T-helper 17 cell (primary cell): Measurements from ENCODE around the gene DIAPH3. TPM values are rescaled to one million over a fixed set of nuclear protein-coding genes. Genes with fewer than 3 reads are reported as not detected.
"Not testable (repeated sequence)": the region's sequence is repeated elsewhere in the genome, so short reads cannot be mapped to it uniquely, and the experiment has no call there.

Source experiments
- ATAC-seq: fragments of 150-1000 bp; cut with Tn5 transposase; 2 replicates; pipeline ENCODE4 v1.10.0; 2021; ENCODE audit warnings: mild to moderate bottlenecking, moderate library complexity
- DNase-seq, 3 donors: peaks; one replicate each; pipeline versions ENCODE4 v3.0.0 to v3.0.0-alpha.2; 2020 to 2021
- H3K9me3 ChIP-seq: one replicate; pipeline ENCODE4 v1.7.0; 2013; ENCODE audit warnings: low read length, mild to moderate bottlenecking; ENCODE audit not compliant: control insufficient read depth, poor library complexity, severe bottlenecking
- H3K27ac Mint-ChIP-seq: one replicate; pipeline ENCODE4 v1.8.0; 2022; ENCODE audit warnings: mild to moderate bottlenecking, moderate library complexity, mixed read lengths
- H3K27me3 Mint-ChIP-seq: one replicate; pipeline ENCODE4 v1.8.0; 2022; ENCODE audit warnings: mixed read lengths
- H3K36me3 Mint-ChIP-seq: one replicate; pipeline ENCODE4 v1.8.0; 2022; ENCODE audit warnings: low read depth, mixed read lengths
- H3K4me1 Mint-ChIP-seq: one replicate; pipeline ENCODE4 v1.8.0; 2022; ENCODE audit warnings: mild to moderate bottlenecking, mixed read lengths
- H3K4me3 Mint-ChIP-seq: one replicate; pipeline ENCODE4 v1.8.0; 2022; ENCODE audit warnings: mild to moderate bottlenecking, moderate library complexity, mixed read lengths
- total RNA-seq, 4 donors: library from RNA in 2 of 4; stranded (reverse) in 2 of 4; gene quantifications; one replicate each; pipeline ENCODE4 v1.2.3 and lab custom pipeline; 2022 to 2026

Gene DIAPH3, protein sequence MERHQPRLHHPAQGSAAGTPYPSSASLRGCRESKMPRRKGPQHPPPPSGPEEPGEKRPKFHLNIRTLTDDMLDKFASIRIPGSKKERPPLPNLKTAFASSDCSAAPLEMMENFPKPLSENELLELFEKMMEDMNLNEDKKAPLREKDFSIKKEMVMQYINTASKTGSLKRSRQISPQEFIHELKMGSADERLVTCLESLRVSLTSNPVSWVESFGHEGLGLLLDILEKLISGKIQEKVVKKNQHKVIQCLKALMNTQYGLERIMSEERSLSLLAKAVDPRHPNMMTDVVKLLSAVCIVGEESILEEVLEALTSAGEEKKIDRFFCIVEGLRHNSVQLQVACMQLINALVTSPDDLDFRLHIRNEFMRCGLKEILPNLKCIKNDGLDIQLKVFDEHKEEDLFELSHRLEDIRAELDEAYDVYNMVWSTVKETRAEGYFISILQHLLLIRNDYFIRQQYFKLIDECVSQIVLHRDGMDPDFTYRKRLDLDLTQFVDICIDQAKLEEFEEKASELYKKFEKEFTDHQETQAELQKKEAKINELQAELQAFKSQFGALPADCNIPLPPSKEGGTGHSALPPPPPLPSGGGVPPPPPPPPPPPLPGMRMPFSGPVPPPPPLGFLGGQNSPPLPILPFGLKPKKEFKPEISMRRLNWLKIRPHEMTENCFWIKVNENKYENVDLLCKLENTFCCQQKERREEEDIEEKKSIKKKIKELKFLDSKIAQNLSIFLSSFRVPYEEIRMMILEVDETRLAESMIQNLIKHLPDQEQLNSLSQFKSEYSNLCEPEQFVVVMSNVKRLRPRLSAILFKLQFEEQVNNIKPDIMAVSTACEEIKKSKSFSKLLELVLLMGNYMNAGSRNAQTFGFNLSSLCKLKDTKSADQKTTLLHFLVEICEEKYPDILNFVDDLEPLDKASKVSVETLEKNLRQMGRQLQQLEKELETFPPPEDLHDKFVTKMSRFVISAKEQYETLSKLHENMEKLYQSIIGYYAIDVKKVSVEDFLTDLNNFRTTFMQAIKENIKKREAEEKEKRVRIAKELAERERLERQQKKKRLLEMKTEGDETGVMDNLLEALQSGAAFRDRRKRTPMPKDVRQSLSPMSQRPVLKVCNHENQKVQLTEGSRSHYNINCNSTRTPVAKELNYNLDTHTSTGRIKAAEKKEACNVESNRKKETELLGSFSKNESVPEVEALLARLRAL
- under 1 TPM in 1 of 2 donors, not detected in 1; 0.42 TPM for total RNA-seq
- 0.60 to 0.70 reads per million in 2 donors for total RNA-seq (lab: John Stamatoyannopoulos, UW)

DNA sequence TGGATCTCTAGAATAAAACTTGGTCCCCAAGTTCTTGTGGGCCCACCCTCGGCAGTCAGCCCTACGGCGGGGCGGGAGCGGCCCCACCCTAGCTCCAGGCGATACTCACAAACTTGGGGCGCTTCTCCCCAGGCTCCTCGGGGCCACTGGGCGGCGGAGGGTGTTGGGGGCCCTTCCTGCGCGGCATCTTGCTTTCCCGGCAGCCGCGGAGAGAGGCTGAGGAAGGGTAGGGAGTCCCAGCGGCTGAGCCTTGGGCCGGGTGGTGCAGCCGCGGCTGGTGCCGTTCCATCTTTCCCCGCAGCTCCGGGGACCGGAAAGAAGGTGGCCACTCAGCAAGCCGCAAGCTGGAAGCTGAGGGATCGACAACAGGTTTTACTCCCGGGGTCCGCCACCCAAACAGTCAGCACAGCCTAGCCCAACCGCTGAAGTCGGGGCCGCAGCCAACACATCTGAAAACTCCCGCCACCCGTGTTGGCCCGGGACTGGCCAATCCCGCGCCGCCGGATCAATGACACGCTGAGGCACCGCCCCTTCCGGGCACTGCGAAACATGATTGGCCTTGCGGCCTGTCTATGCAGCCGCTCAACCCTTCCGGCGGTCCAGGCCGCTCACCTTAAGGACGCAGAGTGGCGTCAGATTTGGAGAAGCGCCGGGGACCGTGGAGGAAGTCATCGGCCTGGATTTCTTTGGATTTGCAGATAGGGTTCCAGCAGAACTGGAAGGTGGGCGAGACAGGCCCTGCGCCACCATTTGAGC lies at the start of gene DIAPH3:
Gene DIAPH3 (minus strand): TSS at position 451 of the 756 bp plus-strand sequence. CDS start 162 bp downstream, at position 289.
- Mint-ChIP-seq H3K4me1 (peaks cover 18% of the 10 kb centered on the region), H3K27me3 (peaks cover 10% of the 10 kb centered on the region), H3K4me3 (peak within 1 kb of the TSS; percentile 94), H3K36me3 (no peaks in the 10 kb centered on the region), H3K27ac (peak within 1 kb of the TSS; percentile 94)
- ATAC-seq (peak; percentile 100), DNase-seq (peak; percentile 84 to 91 (median 87))
- H3K9me3 ChIP-seq: no peaks in the 10 kb centered on the region

DNA sequence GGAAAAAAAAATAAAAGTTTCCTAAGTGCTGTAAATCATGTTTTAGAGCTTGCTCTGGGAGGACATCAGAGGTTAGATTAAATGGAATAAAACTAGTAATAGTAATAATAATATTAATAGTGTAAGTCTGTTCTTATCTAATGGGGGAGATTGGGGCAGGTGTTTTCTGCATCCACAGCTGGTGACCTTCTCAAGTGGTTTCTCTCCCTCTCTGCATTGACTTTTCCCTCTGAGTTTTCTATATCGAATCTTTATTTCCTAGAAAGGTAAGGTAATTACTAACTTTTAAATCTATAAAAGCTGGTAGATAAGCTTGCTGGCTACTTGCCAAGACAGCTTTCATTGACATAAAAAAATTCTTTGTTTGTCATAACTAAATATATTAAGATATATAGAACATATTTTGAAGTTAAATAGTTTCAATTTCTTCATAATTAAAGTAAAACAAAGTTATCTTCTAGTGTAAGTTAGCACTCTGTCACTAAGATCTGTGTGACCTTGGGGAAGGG lies 49.6 kb upstream of the DIAPH3 start:
- ATAC-seq: no peak
- no peak for DNase-seq
- Mint-ChIP-seq H3K27ac (no peak overlapping the region), H3K4me1 (no peaks in the 10 kb centered on the region), H3K27me3 (peaks cover 24% of the 10 kb centered on the region), H3K36me3 (no peaks in the 10 kb centered on the region), H3K4me3 (no peak overlapping the region)
- no peaks in the 10 kb centered on the region for H3K9me3 ChIP-seq

DNA sequence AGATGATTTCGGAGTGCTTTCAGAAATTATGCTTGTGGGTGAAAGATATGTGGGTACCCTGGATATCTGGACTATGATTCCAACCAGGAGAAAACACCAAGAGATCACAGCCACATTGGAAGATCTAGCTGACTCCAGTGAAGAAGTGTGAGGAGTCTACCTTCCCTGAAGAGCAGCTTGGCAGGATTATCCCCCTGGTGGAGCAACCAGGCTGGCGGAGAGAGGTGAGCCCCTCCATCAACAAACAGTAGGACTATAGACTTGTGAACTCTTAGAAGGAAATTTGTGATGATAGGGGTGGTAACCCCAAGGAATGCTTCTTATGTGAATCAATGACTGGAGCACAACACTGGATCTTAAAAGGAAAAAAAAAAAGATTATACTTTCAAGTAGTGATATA lies 47.8 kb upstream of the DIAPH3 start:
- no peaks in the 10 kb centered on the region for H3K4me1 Mint-ChIP-seq
- no peak overlapping the region for H3K4me3 Mint-ChIP-seq
- H3K27me3 Mint-ChIP-seq: peaks cover 28% of the 10 kb centered on the region
- DNase-seq (no peak), ATAC-seq (no peak)
- H3K36me3 Mint-ChIP-seq: no peaks in the 10 kb centered on the region
- no peaks in the 10 kb centered on the region for H3K9me3 ChIP-seq
- no peak overlapping the region for H3K27ac Mint-ChIP-seq

DNA sequence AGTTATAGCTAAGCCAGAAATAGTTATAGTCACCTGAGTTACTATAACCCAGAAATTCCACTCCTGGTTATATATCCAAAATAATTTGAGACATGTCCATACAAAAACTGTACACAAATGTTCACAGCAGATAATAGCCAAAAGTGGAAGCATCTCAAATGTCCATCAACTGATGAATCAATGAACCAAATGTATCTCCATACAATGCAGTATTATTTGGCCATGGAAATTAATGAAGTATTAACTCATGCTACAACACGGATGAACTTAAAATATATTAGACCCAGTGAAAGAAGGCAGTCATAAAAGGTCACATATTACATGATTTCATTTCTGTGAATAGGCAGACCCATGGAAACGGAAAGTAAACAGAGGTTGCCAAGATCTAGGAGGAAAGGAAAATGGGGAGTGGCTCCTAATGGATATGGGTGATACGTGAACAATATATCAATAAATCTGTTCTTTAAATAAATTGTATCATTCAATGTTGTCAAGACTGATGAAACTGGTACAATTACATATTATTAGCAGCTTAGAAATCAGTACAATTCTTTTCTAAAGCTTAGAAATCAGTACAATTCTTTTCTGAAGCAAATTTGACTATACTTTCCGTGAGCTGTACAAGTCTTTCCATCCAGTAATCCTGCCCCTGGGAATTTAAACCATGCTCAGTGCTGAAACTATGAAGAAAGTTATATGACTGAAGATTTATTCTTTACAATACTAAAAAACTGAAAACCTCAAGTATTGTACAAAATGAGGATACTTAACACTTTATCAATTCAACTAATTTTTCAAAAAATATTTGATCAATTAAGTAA lies 47.0 kb upstream of the DIAPH3 start:
- Mint-ChIP-seq H3K4me1 (no peaks in the 10 kb centered on the region), H3K4me3 (no peak overlapping the region), H3K27me3 (peaks cover 32% of the 10 kb centered on the region), H3K27ac (no peak overlapping the region), H3K36me3 (no peaks in the 10 kb centered on the region)
- no peaks in the 10 kb centered on the region for H3K9me3 ChIP-seq
- DNase-seq (no peak), ATAC-seq (no peak)

DNA sequence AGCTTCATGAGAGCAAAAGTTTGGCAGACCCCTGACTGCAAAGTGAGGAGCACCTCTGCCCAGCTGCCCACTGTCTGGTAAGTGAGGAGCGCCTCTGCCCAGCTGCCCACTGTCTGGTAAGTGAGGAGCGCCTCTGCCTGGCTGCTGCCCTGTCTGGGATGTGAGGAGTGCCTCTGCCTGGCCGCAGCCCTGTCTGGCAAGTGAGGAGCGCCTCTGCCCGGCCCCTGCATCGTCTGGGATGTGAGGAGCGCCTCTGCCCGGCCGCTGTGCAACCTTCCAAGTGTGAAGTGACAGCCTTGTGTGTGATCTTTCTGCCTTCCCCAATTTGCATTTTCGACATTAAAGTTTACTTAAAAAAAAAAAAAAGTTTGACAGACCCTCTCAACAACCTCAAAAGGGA lies 41.8 kb upstream of the DIAPH3 start:
- not testable (repeated sequence) for ATAC-seq, H3K36me3 Mint-ChIP-seq, H3K4me1 Mint-ChIP-seq, H3K27ac Mint-ChIP-seq, DNase-seq, H3K4me3 Mint-ChIP-seq, H3K9me3 ChIP-seq
- H3K27me3 Mint-ChIP-seq: peaks cover 48% of the 10 kb centered on the region

DNA sequence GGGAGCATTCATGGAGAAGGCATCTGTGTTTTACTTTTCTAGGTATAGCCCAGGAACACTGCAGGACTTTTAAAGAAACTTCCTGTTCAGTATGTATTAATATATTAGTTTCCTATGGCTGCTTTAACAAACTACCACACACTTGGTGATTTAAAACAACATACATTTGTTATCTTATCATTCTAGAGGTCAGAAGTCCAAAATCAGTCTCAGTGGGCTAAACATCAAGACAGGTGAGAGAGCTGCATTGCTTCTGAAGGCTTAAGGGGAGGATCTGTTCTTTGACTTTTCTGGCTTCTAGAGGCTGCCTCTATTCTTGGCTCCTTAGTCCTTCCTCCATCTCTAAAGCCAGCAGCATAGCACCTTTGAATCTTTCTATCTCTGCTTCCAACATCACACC lies 37.6 kb upstream of the DIAPH3 start:
- DNase-seq (no peak), ATAC-seq (no peak)
- Mint-ChIP-seq H3K27me3 (peaks cover 36% of the 10 kb centered on the region), H3K36me3 (no peaks in the 10 kb centered on the region), H3K4me1 (no peaks in the 10 kb centered on the region), H3K4me3 (no peak overlapping the region), H3K27ac (no peak overlapping the region)
- no peaks in the 10 kb centered on the region for H3K9me3 ChIP-seq

DNA sequence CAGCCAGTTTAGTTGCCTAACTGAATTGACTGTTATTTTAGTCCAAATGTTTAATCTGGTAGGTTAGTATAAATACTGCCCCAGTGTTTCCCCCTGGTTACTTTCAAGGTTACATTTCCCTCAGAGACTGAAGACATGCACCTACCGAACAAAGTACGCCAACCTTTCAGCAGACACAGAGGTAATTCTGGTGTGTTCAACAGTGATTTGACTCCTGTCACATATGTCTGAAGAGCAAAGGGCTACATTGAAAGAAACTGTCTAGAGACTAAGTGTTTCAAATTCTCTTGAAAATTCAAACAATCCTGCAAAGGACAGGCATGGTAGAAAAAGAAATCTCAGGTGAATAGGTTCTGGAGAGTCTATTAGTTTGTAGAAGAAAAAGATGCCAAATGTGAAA lies 32.2 kb upstream of the DIAPH3 start:
- H3K9me3 ChIP-seq, H3K4me3 Mint-ChIP-seq, H3K4me1 Mint-ChIP-seq, H3K36me3 Mint-ChIP-seq, H3K27ac Mint-ChIP-seq, ATAC-seq, DNase-seq: not testable (repeated sequence)
- H3K27me3 Mint-ChIP-seq: peaks cover 18% of the 10 kb centered on the region

DNA sequence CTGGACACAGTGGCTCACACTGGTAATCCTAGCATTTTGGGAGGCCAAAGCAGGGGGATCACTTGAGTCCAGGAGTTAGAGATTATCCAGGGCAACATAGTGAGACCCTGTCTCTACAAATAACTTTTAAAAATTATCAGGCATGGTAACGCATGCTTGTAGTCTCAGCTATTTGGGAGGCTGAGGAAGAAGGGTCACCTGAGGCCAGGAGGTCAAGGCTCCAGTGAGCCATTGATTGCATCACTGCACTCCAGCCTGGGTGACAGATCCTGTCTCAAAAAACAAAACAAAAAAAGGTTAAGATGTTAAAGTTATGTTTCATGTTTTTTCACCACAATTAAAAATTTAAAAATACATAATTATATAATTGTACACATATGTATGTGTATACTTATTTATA lies 19.2 kb upstream of the DIAPH3 start:
- no peak overlapping the region for H3K27ac Mint-ChIP-seq
- no peak for ATAC-seq
- H3K36me3 Mint-ChIP-seq: no peaks in the 10 kb centered on the region
- peaks cover 19% of the 10 kb centered on the region for H3K27me3 Mint-ChIP-seq
- H3K4me1 Mint-ChIP-seq: no peaks in the 10 kb centered on the region
- H3K4me3 Mint-ChIP-seq: no peak overlapping the region
- DNase-seq: no peak
- no peaks in the 10 kb centered on the region for H3K9me3 ChIP-seq

DNA sequence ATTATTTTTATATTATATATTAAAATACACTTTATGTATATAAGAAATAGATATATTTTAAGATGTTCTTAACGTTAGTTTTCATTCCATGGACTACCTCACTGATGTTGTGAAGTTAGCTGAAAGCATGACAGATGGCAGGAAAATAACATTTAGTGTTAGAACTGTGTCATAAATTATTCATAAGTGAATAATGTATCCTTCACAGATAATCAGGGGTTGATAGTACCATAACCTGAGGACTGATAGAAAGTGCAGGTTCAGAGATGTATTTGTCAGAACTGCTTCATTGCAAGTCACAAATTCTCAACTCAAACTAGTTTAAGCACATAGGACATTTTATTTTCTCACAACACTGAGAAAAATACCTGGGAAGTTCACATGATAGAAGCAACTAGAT lies 14.6 kb upstream of the DIAPH3 start:
- H3K4me1 Mint-ChIP-seq: no peaks in the 10 kb centered on the region
- H3K27ac Mint-ChIP-seq: no peak overlapping the region
- DNase-seq (no peak), ATAC-seq (no peak)
- no peak overlapping the region for H3K4me3 Mint-ChIP-seq
- peaks cover 30% of the 10 kb centered on the region for H3K27me3 Mint-ChIP-seq
- H3K9me3 ChIP-seq: no peaks in the 10 kb centered on the region
- peaks cover 4% of the 10 kb centered on the region for H3K36me3 Mint-ChIP-seq

DNA sequence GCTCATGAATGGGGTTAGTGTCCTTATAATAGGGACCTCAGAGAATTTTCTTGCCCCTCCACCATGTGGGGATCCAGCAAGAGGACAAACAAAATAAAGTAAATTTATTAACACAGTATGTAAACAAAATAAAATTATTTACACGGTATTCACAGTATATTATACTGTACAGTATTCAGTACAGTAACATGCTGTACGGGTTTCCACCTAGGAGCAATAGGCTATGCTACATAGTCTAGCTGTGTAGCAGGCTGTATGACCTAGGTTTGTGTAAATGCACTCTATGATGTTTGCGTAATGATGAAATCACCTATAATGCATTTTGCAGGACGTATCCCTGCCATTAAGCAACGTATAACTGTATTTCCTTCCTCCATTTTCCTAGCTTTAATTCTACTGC lies 11.8 kb upstream of the DIAPH3 start:
- H3K27ac Mint-ChIP-seq: peak overlapping the region; percentile 6
- peaks cover 4% of the 10 kb centered on the region for H3K36me3 Mint-ChIP-seq
- peaks cover 36% of the 10 kb centered on the region for H3K27me3 Mint-ChIP-seq
- H3K4me3 Mint-ChIP-seq: no peak overlapping the region
- H3K9me3 ChIP-seq: no peaks in the 10 kb centered on the region
- DNase-seq (no peak), ATAC-seq (no peak)
- H3K4me1 Mint-ChIP-seq: no peaks in the 10 kb centered on the region

DNA sequence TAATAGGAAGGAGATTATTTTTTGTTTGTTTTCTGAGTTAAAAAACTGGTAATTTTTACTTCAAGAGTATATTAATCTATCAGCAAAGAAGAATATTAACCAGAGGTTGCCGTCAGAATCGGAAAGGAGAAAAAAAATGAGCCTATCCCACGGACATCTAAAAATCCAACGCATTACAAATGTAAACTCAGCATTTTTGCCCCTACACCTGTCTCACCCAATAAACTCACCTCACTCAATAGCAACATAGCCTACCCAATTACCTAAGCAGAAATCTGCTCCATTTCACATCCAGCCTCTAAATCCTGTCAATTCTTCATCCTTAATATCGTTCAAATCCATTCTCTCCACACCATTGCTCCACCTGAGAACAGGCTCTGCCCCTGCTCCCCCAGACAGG lies 10.4 kb upstream of the DIAPH3 start:
- Mint-ChIP-seq H3K4me1 (no peaks in the 10 kb centered on the region), H3K36me3 (peaks cover 4% of the 10 kb centered on the region), H3K4me3 (no peak overlapping the region), H3K27ac (no peak overlapping the region), H3K27me3 (peaks cover 43% of the 10 kb centered on the region)
- DNase-seq (no peak), ATAC-seq (no peak)
- H3K9me3 ChIP-seq: no peaks in the 10 kb centered on the region

DNA sequence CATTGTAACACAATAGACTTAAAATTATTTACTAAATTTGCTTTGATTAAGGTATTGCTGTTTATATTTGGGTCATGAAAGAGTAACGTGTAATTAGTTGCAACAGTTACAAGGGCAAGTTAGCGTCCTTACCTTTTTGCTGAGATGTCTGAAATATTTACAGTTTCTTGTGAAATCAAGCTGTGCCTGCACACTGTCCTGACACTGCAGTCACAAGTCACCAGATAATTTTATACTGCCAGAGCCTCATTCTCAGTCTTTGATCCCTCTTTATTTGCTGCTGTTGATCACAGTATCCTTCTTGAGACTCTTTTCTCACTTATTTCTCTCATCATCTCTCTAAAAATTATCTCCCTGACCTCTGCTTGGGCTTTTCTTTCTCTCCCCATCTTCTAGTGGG lies 8.4 kb upstream of the DIAPH3 start:
- Mint-ChIP-seq H3K36me3 (peaks cover 4% of the 10 kb centered on the region), H3K27ac (no peak overlapping the region), H3K4me1 (no peaks in the 10 kb centered on the region), H3K4me3 (no peak overlapping the region), H3K27me3 (peaks cover 43% of the 10 kb centered on the region)
- DNase-seq: no peak
- no peak for ATAC-seq
- H3K9me3 ChIP-seq: no peaks in the 10 kb centered on the region
